ENCODE results near the gene COX4I1.
A peak's percentile ranks its signal among the peaks of the same experiment; 100 is the strongest.

COX4I1 gene

GRCh38 chr16:85799497-85800320 is at the start of gene COX4I1, which contains the start of gene EMC8:
COX4I1 (plus strand) TSS chr16:85799695; CDS start chr16:85801206, 1,511 bp downstream.
EMC8 (minus strand) TSS chr16:85799544; CDS start chr16:85799295, 249 bp downstream.
- Histone ChIP-seq H3K4me1 (ENCODE audit: control insufficient read depth, low read depth, low read length) (no peaks in the 10 kb centered on the region), H3K4me3 (ENCODE audit: low read length) (peak within 1 kb of the TSS; percentile 95), H3K36me3 (ENCODE audit: control insufficient read depth, low read depth, low read length) (peaks cover 50% of the 10 kb centered on the region), H3K27me3 (ENCODE audit: control insufficient read depth, insufficient read depth, low read length) (no peaks in the 10 kb centered on the region), H3K27ac (ENCODE audit: low read length) (peak within 1 kb of the TSS; percentile 34), H3K9me3 (ENCODE audit: control insufficient read depth, low read depth, low read length) (no peaks in the 10 kb centered on the region), H3K9ac (ENCODE audit: low read length) (peak within 1 kb of the TSS; percentile 86)

GRCh38 chr16:85749771-85750145 is 49.7 kb upstream of the COX4I1 start:
- Histone ChIP-seq H3K9me3 (ENCODE audit: control insufficient read depth, low read depth, low read length) (no peaks in the 10 kb centered on the region), H3K4me3 (ENCODE audit: low read length) (peak overlapping the region; percentile 53), H3K27ac (ENCODE audit: low read length) (no peak overlapping the region), H3K4me1 (ENCODE audit: control insufficient read depth, low read depth, low read length) (peaks cover 27% of the 10 kb centered on the region), H3K36me3 (ENCODE audit: control insufficient read depth, low read depth, low read length) (no peaks in the 10 kb centered on the region), H3K27me3 (ENCODE audit: control insufficient read depth, insufficient read depth, low read length) (peaks cover 37% of the 10 kb centered on the region), H3K9ac (ENCODE audit: low read length) (no peak overlapping the region)

GRCh38 chr16:85750146-85750826 is 49.2 kb upstream of the COX4I1 start:
- H3K27ac ChIP-seq (ENCODE audit: low read length): no peak overlapping the region
- no peaks in the 10 kb centered on the region for H3K9me3 ChIP-seq (ENCODE audit: control insufficient read depth, low read depth, low read length)
- peaks cover 37% of the 10 kb centered on the region for H3K27me3 ChIP-seq (ENCODE audit: control insufficient read depth, insufficient read depth, low read length)
- peak overlapping the region; percentile 53 for H3K4me3 ChIP-seq (ENCODE audit: low read length)
- no peak overlapping the region for H3K9ac ChIP-seq (ENCODE audit: low read length)
- H3K4me1 ChIP-seq (ENCODE audit: control insufficient read depth, low read depth, low read length): peaks cover 27% of the 10 kb centered on the region
- no peaks in the 10 kb centered on the region for H3K36me3 ChIP-seq (ENCODE audit: control insufficient read depth, low read depth, low read length)

GRCh38 chr16:85750827-85751697 is 48.4 kb upstream of the COX4I1 start, which contains the start of gene C16orf74:
C16orf74 (minus strand) TSS chr16:85751096; CDS start chr16:85735217, 15,879 bp downstream.
- H3K27me3 ChIP-seq (ENCODE audit: control insufficient read depth, insufficient read depth, low read length): peaks cover 37% of the 10 kb centered on the region
- no peaks in the 10 kb centered on the region for H3K36me3 ChIP-seq (ENCODE audit: control insufficient read depth, low read depth, low read length)
- peaks cover 27% of the 10 kb centered on the region for H3K4me1 ChIP-seq (ENCODE audit: control insufficient read depth, low read depth, low read length)
- H3K27ac ChIP-seq (ENCODE audit: low read length): no peak within 1 kb of the TSS
- H3K9ac ChIP-seq (ENCODE audit: low read length): no peak within 1 kb of the TSS
- no peaks in the 10 kb centered on the region for H3K9me3 ChIP-seq (ENCODE audit: control insufficient read depth, low read depth, low read length)
- H3K4me3 ChIP-seq (ENCODE audit: low read length): peak within 1 kb of the TSS; percentile 53

- Histone ChIP-seq H3K9me3 (ENCODE audit: control insufficient read depth, low read depth, low read length) (no peaks in the 10 kb centered on the region), H3K4me1 (ENCODE audit: control insufficient read depth, low read depth, low read length) (peaks cover 19% of the 10 kb centered on the region), H3K9ac (ENCODE audit: low read length) (no peak overlapping the region), H3K4me3 (ENCODE audit: low read length) (no peak overlapping the region), H3K36me3 (ENCODE audit: control insufficient read depth, low read depth, low read length) (no peaks in the 10 kb centered on the region), H3K27me3 (ENCODE audit: control insufficient read depth, insufficient read depth, low read length) (peaks cover 37% of the 10 kb centered on the region), H3K27ac (ENCODE audit: low read length) (no peak overlapping the region)
Measured at GRCh38 chr16:85751698-85752501, 47.6 kb upstream of the COX4I1 start.

GRCh38 chr16:85752511-85753420 is 46.7 kb upstream of the COX4I1 start:
- Histone ChIP-seq H3K9me3 (ENCODE audit: control insufficient read depth, low read depth, low read length) (no peaks in the 10 kb centered on the region), H3K36me3 (ENCODE audit: control insufficient read depth, low read depth, low read length) (no peaks in the 10 kb centered on the region), H3K9ac (ENCODE audit: low read length) (no peak overlapping the region), H3K27ac (ENCODE audit: low read length) (no peak overlapping the region), H3K4me3 (ENCODE audit: low read length) (no peak overlapping the region), H3K4me1 (ENCODE audit: control insufficient read depth, low read depth, low read length) (peaks cover 13% of the 10 kb centered on the region), H3K27me3 (ENCODE audit: control insufficient read depth, insufficient read depth, low read length) (peaks cover 37% of the 10 kb centered on the region)

- Histone ChIP-seq H3K9me3 (ENCODE audit: control insufficient read depth, low read depth, low read length) (no peaks in the 10 kb centered on the region), H3K27me3 (ENCODE audit: control insufficient read depth, insufficient read depth, low read length) (peaks cover 37% of the 10 kb centered on the region), H3K36me3 (ENCODE audit: control insufficient read depth, low read depth, low read length) (no peaks in the 10 kb centered on the region), H3K9ac (ENCODE audit: low read length) (no peak overlapping the region), H3K4me3 (ENCODE audit: low read length) (no peak overlapping the region), H3K27ac (ENCODE audit: low read length) (no peak overlapping the region), H3K4me1 (ENCODE audit: control insufficient read depth, low read depth, low read length) (peaks cover 13% of the 10 kb centered on the region)
Measured at GRCh38 chr16:85753559-85753958, 45.9 kb upstream of the COX4I1 start.

GRCh38 chr16:85753976-85754375 is 45.5 kb upstream of the COX4I1 start:
- H3K9ac ChIP-seq (ENCODE audit: low read length): no peak overlapping the region
- H3K27ac ChIP-seq (ENCODE audit: low read length): no peak overlapping the region
- peaks cover 13% of the 10 kb centered on the region for H3K4me1 ChIP-seq (ENCODE audit: control insufficient read depth, low read depth, low read length)
- no peaks in the 10 kb centered on the region for H3K36me3 ChIP-seq (ENCODE audit: control insufficient read depth, low read depth, low read length)
- H3K4me3 ChIP-seq (ENCODE audit: low read length): no peak overlapping the region
- H3K9me3 ChIP-seq (ENCODE audit: control insufficient read depth, low read depth, low read length): no peaks in the 10 kb centered on the region
- H3K27me3 ChIP-seq (ENCODE audit: control insufficient read depth, insufficient read depth, low read length): peaks cover 37% of the 10 kb centered on the region

GRCh38 chr16:85754413-85754812 is 45.1 kb upstream of the COX4I1 start:
- no peaks in the 10 kb centered on the region for H3K36me3 ChIP-seq (ENCODE audit: control insufficient read depth, low read depth, low read length)
- H3K27ac ChIP-seq (ENCODE audit: low read length): no peak overlapping the region
- peaks cover 35% of the 10 kb centered on the region for H3K27me3 ChIP-seq (ENCODE audit: control insufficient read depth, insufficient read depth, low read length)
- H3K9me3 ChIP-seq (ENCODE audit: control insufficient read depth, low read depth, low read length): no peaks in the 10 kb centered on the region
- no peak overlapping the region for H3K4me3 ChIP-seq (ENCODE audit: low read length)
- no peak overlapping the region for H3K9ac ChIP-seq (ENCODE audit: low read length)
- H3K4me1 ChIP-seq (ENCODE audit: control insufficient read depth, low read depth, low read length): peaks cover 13% of the 10 kb centered on the region

All from iPS-18a (cell line).